DND-41 (cell line): Measurements from ENCODE around the gene SGPL1.

Source experiments
- ATAC-seq: fragments of 200-7000 bp; cut with Tn5 transposase; 3 replicates; pipeline ENCODE4 v1.9.1; 2021; ENCODE audit warnings: low read depth; ENCODE audit not compliant: insufficient read depth
- DNase-seq: peaks from one replicate; pipeline ENCODE4 v3.0.0-alpha.2; 2020
- H2AFZ ChIP-seq: 2 replicates; pipeline ENCODE4 v1.6.0; 2012; ENCODE audit warnings: low read depth, low read length
- H3K27ac ChIP-seq: 2 replicates; pipeline ENCODE4 v1.5.1; 2012; ENCODE audit warnings: low read length, inconsistent platforms
- H3K27me3 ChIP-seq: fragments of 200-600 bp; sonication (generic); 2 replicates; pipeline ENCODE4 v1.6.0; 2012; ENCODE audit warnings: low read length, mild to moderate bottlenecking, inconsistent platforms; ENCODE audit not compliant: insufficient read depth, poor library complexity
- H3K36me3 ChIP-seq: 2 replicates; pipeline ENCODE4 v1.5.1; 2012; ENCODE audit warnings: low read length, inconsistent platforms; ENCODE audit not compliant: insufficient read depth
- H3K4me1 ChIP-seq: 2 replicates; pipeline ENCODE4 v1.5.1; 2012; ENCODE audit warnings: mild to moderate bottlenecking, low read length; ENCODE audit not compliant: insufficient read depth
- H3K4me2 ChIP-seq: 2 replicates; pipeline ENCODE4 v1.6.0; 2012; ENCODE audit warnings: mild to moderate bottlenecking, moderate library complexity, low read length, inconsistent platforms; ENCODE audit not compliant: insufficient read depth
- H3K4me3 ChIP-seq, 2 experiments: fragments of 200-600 bp in 1 of 2; shearing (Covaris generic) in 1 of 2; 2 replicates each; pipeline ENCODE4 v1.5.1; 2012 to 2016; ENCODE audit warnings: inconsistent platforms in 2 of 2, low read length in 2 of 2, mild to moderate bottlenecking in 2 of 2, low read depth in 1 of 2, moderate library complexity in 1 of 2
- H3K79me2 ChIP-seq: 2 replicates; pipeline ENCODE4 v1.6.0; 2012; ENCODE audit warnings: low read length, inconsistent platforms; ENCODE audit not compliant: insufficient read depth
- H3K9ac ChIP-seq: 2 replicates; pipeline ENCODE4 v1.6.0; 2012; ENCODE audit warnings: low read depth, mild to moderate bottlenecking, inconsistent platforms, low read length, moderate library complexity
- H3K9me3 ChIP-seq: 2 replicates; pipeline ENCODE4 v1.5.1; 2012; ENCODE audit warnings: low read length, moderate library complexity, mild to moderate bottlenecking, inconsistent platforms; ENCODE audit not compliant: insufficient read depth, severe bottlenecking
- H4K20me1 ChIP-seq: 2 replicates; pipeline ENCODE4 v1.6.0; 2012; ENCODE audit warnings: low read length; ENCODE audit not compliant: insufficient read depth
- EZH2 ChIP-seq: IDR thresholded peaks from 3 replicates; pipeline ENCODE4 v1.6.1; 2012; ENCODE audit warnings: borderline replicate concordance, low read depth, mild to moderate bottlenecking, moderate library complexity, low read length, inconsistent platforms; ENCODE audit not compliant: severe bottlenecking
- TF ChIP-seq, protein P1 (sequence below): IDR thresholded peaks from 2 replicates; pipeline ENCODE4 v1.5.1; 2012; ENCODE audit warnings: borderline replicate concordance, low read length, moderate library complexity, mild to moderate bottlenecking; ENCODE audit not compliant: poor library complexity, severe bottlenecking; ENCODE audit errors: extremely low read depth

Gene SGPL1

DNA sequence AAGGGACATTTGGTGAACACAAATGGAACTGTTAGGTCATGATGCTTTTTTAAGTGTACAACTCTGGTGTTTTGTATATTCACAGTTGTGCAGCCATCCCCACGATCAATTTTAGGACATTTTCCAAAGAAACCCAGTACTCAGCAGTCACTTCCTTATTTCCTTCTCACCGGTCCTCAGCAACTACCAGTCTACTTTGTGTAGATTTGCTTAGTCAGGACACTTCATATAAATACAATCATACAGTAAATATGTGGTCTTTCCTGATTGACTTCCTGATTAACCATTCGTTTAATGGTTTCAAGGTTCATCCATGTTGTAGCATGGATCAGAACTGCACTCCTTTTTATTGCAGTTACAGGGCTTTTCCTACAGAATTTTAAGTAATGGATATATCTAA, 14.4 kb downstream of the SGPL1 start:
- Histone ChIP-seq H3K9me3 (no peaks in the 10 kb centered on the region), H3K27me3 (no peaks in the 10 kb centered on the region), H3K4me2 (no peak overlapping the region), H3K9ac (no peak overlapping the region), H4K20me1 (peaks cover 10% of the 10 kb centered on the region), H2AFZ (no peak overlapping the region), H3K79me2 (peaks cover 12% of the 10 kb centered on the region), H3K4me3 (no peak overlapping the region), H3K4me1 (no peaks in the 10 kb centered on the region), H3K27ac (no peak overlapping the region), H3K36me3 (peaks cover 28% of the 10 kb centered on the region; the same call in 1 of the 2 replicates)
- ATAC-seq (no peak), DNase-seq (no peak)
- TF ChIP-seq EZH2: no peak
- TF ChIP-seq, protein P1, sequence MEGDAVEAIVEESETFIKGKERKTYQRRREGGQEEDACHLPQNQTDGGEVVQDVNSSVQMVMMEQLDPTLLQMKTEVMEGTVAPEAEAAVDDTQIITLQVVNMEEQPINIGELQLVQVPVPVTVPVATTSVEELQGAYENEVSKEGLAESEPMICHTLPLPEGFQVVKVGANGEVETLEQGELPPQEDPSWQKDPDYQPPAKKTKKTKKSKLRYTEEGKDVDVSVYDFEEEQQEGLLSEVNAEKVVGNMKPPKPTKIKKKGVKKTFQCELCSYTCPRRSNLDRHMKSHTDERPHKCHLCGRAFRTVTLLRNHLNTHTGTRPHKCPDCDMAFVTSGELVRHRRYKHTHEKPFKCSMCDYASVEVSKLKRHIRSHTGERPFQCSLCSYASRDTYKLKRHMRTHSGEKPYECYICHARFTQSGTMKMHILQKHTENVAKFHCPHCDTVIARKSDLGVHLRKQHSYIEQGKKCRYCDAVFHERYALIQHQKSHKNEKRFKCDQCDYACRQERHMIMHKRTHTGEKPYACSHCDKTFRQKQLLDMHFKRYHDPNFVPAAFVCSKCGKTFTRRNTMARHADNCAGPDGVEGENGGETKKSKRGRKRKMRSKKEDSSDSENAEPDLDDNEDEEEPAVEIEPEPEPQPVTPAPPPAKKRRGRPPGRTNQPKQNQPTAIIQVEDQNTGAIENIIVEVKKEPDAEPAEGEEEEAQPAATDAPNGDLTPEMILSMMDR: no peak

DNA sequence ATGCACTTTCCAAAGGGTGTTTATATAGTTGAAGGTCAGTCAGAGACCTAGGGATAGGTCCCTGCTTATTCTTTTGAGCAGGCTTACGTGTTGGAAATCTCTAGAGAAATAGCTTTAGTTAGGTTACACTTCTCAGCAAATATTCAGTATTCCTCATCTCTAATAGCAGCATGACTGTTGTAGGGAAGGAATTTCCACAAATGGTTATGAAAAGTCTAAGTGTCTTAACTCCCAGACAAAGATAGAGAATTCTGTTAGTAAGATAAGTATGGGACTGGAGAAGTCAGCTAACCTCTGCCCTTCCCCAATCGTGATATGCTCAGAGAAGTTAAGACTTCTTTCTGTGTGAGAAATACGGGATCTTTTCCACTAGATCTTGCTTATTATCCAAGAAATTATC, 16.5 kb downstream of the SGPL1 start:
- H3K4me3 ChIP-seq: no peak overlapping the region
- no peak overlapping the region for H3K9ac ChIP-seq
- no peaks in the 10 kb centered on the region for H3K9me3 ChIP-seq
- H4K20me1 ChIP-seq: peaks cover 10% of the 10 kb centered on the region
- H3K36me3 ChIP-seq: peaks cover 14% of the 10 kb centered on the region; the same call in 1 of the 2 replicates
- no peak overlapping the region for H2AFZ ChIP-seq
- no peaks in the 10 kb centered on the region for H3K4me1 ChIP-seq
- no peak for ATAC-seq
- peaks cover 13% of the 10 kb centered on the region; the same call in 1 of the 2 replicates for H3K79me2 ChIP-seq
- H3K27me3 ChIP-seq: no peaks in the 10 kb centered on the region
- no peak overlapping the region for H3K27ac ChIP-seq
- TF ChIP-seq EZH2: no peak
- TF ChIP-seq, protein P1: no peak
- no peak overlapping the region for H3K4me2 ChIP-seq
- no peak for DNase-seq

DNA sequence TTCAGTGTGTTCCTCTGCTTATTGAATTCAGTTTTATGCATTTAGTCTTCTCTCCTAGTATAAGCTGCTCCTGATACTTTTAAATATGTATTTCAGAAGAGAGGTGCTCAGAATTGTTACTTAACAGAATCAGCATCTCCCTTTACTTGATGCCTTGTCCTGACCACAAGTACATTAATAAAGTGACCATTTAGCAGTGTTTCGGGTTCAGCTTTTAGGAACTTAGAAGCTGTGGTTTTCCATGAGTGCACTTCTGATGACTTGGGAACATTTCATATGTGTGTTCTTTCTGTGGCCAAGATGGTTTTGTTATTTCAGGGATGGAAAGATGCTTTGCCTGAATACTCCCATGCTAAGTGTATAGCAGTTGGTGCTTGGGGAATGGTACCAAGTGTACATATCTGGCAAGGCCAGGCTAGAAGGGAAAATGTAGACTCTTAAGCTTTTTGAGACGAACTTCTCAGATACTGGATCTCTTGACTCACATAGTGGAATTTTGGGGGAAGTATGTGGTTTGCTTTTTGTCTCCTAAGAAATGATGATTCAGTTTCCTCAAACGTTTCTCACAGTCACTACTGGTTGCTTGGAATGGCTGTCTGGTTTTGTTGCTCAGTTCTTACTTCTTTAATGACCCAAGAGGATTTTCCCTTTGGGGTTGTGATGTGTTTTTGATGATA, 17.2 kb downstream of the SGPL1 start:
- TF ChIP-seq EZH2: no peak
- TF ChIP-seq, protein P1: no peak
- H2AFZ ChIP-seq: no peak overlapping the region
- no peaks in the 10 kb centered on the region for H3K27me3 ChIP-seq
- no peaks in the 10 kb centered on the region for H3K4me1 ChIP-seq
- H4K20me1 ChIP-seq: peaks cover 10% of the 10 kb centered on the region
- ATAC-seq: no peak
- no peak overlapping the region for H3K27ac ChIP-seq
- peaks cover 8% of the 10 kb centered on the region for H3K79me2 ChIP-seq
- no peak for DNase-seq
- H3K36me3 ChIP-seq: peaks cover 22% of the 10 kb centered on the region; the same call in 1 of the 2 replicates
- H3K4me3 ChIP-seq: no peak overlapping the region
- no peak overlapping the region for H3K4me2 ChIP-seq
- H3K9ac ChIP-seq: no peak overlapping the region
- H3K9me3 ChIP-seq: no peaks in the 10 kb centered on the region

DNA sequence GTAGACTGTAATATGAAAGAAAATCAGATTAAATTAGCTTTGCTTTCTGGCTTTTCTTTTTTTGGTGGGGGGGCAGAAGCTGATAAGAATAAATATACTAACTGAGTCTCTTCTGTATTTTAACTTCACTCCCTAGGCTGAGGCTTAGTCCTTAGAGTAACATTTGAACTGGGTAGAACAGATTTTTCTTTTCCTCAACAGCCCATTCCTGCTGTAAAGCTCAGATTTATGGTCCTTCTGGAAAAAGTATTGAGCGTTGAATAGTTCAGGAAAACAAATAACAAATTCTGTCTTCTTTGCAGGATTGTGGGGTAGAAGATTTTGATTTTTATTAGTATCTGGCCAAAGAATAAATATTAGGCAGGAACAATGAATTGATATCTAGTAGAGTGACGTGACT, 17.9 kb downstream of the SGPL1 start:
- TF ChIP-seq, protein P1: no peak
- no peak for TF ChIP-seq EZH2
- ATAC-seq: no peak
- no peaks in the 10 kb centered on the region for H3K4me1 ChIP-seq
- H3K9me3 ChIP-seq: no peaks in the 10 kb centered on the region
- H3K79me2 ChIP-seq: peaks cover 6% of the 10 kb centered on the region
- peaks cover 7% of the 10 kb centered on the region for H4K20me1 ChIP-seq
- no peak overlapping the region for H3K9ac ChIP-seq
- H3K36me3 ChIP-seq: peaks cover 19% of the 10 kb centered on the region; the same call in 1 of the 2 replicates
- no peak for DNase-seq
- no peaks in the 10 kb centered on the region for H3K27me3 ChIP-seq
- H3K27ac ChIP-seq: no peak overlapping the region
- no peak overlapping the region for H3K4me3 ChIP-seq
- no peak overlapping the region for H2AFZ ChIP-seq
- no peak overlapping the region for H3K4me2 ChIP-seq
